Panc1 (cell line): ENCODE measurements around the gene NEXN.

ENCODE experiments used
- CTCF ChIP-seq: fragments of 450-650 bp; IDR thresholded peaks from 2 replicates; pipeline ENCODE4 v1.5.1; 2017; ENCODE audit warnings: mild to moderate bottlenecking
- POLR2AphosphoS5 ChIP-seq: IDR thresholded peaks from 2 replicates; pipeline ENCODE4 v1.6.1; 2012; ENCODE audit warnings: mild to moderate bottlenecking, low read depth, low read length, moderate library complexity
- REST ChIP-seq, 2 experiments: IDR thresholded peaks; 2 replicates each; pipeline ENCODE4 v1.6.1; 2011 to 2012; ENCODE audit warnings: low read depth in 2 of 2, control low read depth in 1 of 2, low read length in 1 of 2, mild to moderate bottlenecking in 1 of 2, moderate library complexity in 1 of 2; ENCODE audit not compliant: insufficient read depth in 1 of 2
- SIN3A ChIP-seq: IDR thresholded peaks from 2 replicates; pipeline ENCODE4 v1.6.1; 2012; ENCODE audit warnings: low read depth, mild to moderate bottlenecking, low read length, moderate library complexity, borderline replicate concordance; ENCODE audit not compliant: insufficient read depth

GRCh38 chr1:77929806-77930205, 41.4 kb downstream of the NEXN start:
- no peak for TF ChIP-seq REST (IDR thresholded peaks at IDR 0.05; ENCODE audit: insufficient read depth in 1 of 2, low read depth in 2 of 2, low read length in 1 of 2)
- TF ChIP-seq CTCF, result no peak
- TF ChIP-seq POLR2AphosphoS5, result no peak
- no peak for TF ChIP-seq SIN3A
